ENCODE data around the gene G6PD. TPM values are rescaled to one million over a fixed set of nuclear protein-coding genes. Genes with fewer than 3 reads are reported as not detected.

Gene G6PD
- polyA plus RNA-seq, 2 of the 4 experiments (the other 2 are of a cell fraction) = 692 to 1,409 TPM

DNA sequence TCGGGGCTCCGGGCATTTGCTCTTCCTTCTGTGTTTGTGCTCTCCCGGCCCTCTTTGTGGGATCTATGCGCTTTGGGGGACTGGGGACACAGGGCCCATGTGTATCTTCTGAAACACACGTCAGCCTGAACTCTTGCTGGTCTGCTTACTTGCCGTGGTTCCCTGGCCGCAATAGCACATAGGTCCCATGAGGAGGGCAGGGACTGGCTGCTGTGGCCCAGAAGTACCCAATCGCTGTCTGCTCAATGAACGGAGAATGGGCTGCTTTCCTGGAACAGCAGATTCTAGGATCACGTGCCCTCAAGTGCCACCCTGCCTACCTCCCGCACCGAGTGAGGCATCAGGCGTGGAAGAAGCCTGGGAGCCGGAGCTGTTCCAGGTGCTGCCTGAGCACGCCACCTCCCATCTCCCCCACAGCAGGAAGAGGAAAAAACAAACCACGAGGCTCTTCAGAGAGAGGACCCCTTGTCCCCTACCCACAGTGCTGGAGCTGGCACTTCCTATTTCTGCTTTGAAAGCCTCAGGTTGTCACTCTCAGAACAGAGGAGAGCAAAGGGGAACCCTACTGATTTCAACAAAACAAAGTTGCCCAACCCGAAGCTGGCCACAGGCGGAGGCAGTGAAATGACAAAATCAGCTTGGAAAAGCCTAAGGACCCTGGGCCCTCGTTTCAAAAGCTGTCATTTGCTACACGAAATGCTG is 3.8 kb downstream of the G6PD start (continued):
- TF ChIP-seq RNF2 (IDR thresholded peaks at IDR 0.05; ENCODE audit: borderline replicate concordance, low read depth) = no peak
- TF ChIP-seq JUNB (IDR thresholded peaks at IDR 0.05) = no peak

DNA sequence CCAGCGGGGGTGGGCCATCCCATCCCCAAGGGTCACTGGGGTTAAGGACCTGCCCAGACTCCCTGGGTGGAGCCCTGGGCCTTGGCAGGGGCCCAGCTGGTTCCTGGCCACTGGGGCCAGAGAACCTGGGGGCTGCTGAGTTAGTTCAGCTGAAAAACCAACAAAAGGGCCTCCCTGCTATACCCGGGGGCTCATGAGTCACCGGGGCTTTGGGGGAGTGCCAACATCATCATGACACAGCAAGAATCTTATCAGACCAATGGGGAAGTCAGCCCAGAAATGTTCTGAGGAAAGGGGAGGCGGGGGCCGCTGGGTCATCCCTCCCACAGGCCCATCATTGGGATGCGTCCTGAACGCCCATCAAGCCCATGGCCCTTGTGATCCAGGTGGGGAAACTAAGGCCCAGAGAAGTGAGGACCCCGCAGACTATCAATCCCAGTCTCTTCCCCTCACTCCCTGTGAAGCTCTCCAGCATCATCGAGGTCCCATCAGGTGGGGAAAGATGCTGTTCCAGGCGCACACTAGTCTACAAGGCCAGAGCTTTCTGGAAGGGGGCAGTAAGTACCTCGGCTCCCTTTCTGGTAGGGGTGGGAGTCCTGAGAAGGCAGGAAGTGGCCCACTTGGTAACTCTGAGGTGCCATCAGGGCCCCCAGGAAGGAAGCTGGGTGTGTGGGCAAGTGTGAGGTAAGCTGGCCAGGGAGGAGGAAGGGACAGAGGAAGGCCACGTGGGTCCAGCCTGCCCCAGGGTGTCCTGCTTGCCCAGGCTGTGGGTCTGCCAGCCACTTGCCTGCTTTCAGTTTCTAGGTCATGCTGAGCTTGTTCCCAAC is 4.5 kb downstream of the G6PD start:
- H3K4me1 ChIP-seq = peaks cover 73% of the 10 kb centered on the region
- H3K4me2 ChIP-seq = peak overlapping the region; percentile 90
- 2% methylated on average over 8 of the region's 12 CpGs for WGBS (ENCODE audit: missing lambda C conversion rate)
- ChIA-PET POLR2A (interaction anchor here (0.6 to 1.9 kb wide), 8 partner anchors 10 to 171 kb away, joined by 3 to 8 read pairs (median 5); partner anchors contain the start of genes RPL10 and SLC10A3), CTCF (interaction anchor here (0.7 to 7.5 kb wide), 5 partner anchors 9 to 207 kb away, joined by 3 to 55 read pairs (median 6); no protein-coding TSS in a partner anchor)
- H3K27ac ChIP-seq = peak overlapping the region; percentile 98 to 100
- DNase-seq (ENCODE audit: low read depth in 1 of 2, low spot score in 1 of 2) = peak; percentile 77 to 98
- peak; percentile 96 for FAIRE-seq
- H3K9me3 ChIP-seq = no peaks in the 10 kb centered on the region
- peak; percentile 59 to 74 for ATAC-seq
- peak overlapping the region; percentile 27; the same call in 2 of the 3 replicates for H3K4me3 ChIP-seq
- TF ChIP-seq HEYL (CRISPR knock-in tag; IDR thresholded peaks at IDR 0.05) = peak; percentile 92
- TF ChIP-seq CHD2 (IDR thresholded peaks at IDR 0.05; ENCODE audit: low read length, partially characterized antibody) = no peak
- peak; percentile 100 for TF ChIP-seq MAFK (IDR thresholded peaks at IDR 0.05; ENCODE audit: partially characterized antibody)
- 0 out of 2 replicates have a peak, but pooled peaks have one; percentile 27 for TF ChIP-seq RARB (CRISPR knock-in tag; IDR thresholded peaks at IDR 0.05)
- no peak for TF ChIP-seq ESRRA (IDR thresholded peaks at IDR 0.05; ENCODE audit: borderline replicate concordance, low read length)
- TF ChIP-seq, protein P1, sequence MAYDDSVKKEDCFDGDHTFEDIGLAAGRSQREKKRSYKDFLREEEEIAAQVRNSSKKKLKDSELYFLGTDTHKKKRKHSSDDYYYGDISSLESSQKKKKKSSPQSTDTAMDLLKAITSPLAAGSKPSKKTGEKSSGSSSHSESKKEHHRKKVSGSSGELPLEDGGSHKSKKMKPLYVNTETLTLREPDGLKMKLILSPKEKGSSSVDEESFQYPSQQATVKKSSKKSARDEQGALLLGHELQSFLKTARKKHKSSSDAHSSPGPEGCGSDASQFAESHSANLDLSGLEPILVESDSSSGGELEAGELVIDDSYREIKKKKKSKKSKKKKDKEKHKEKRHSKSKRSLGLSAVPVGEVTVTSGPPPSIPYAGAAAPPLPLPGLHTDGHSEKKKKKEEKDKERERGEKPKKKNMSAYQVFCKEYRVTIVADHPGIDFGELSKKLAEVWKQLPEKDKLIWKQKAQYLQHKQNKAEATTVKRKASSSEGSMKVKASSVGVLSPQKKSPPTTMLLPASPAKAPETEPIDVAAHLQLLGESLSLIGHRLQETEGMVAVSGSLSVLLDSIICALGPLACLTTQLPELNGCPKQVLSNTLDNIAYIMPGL (CRISPR knock-in tag; IDR thresholded peaks at IDR 0.05; ENCODE audit: borderline replicate concordance) = peak; percentile 91; the same call in 1 of the 2 replicates
- peak; percentile 96; the same call in 1 of the 2 replicates for TF ChIP-seq TP53 (CRISPR knock-in tag; IDR thresholded peaks at IDR 0.05)
- TF ChIP-seq NPAS2 (CRISPR knock-in tag; IDR thresholded peaks at IDR 0.05; ENCODE audit: borderline replicate concordance) = peak; percentile 66; the same call in 1 of the 2 replicates
- TF ChIP-seq HOXB13 (CRISPR knock-in tag; IDR thresholded peaks at IDR 0.05; ENCODE audit: low read depth) = peak; percentile 97
- TF ChIP-seq RFX5 (IDR thresholded peaks at IDR 0.05) = no peak
- peak; percentile 84; the same call in 1 of the 2 replicates for TF ChIP-seq FOXS1 (CRISPR knock-in tag; IDR thresholded peaks at IDR 0.05)
- TF ChIP-seq, protein P2, sequence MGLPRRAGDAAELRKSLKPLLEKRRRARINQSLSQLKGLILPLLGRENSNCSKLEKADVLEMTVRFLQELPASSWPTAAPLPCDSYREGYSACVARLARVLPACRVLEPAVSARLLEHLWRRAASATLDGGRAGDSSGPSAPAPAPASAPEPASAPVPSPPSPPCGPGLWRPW (IDR thresholded peaks at IDR 0.05) = no peak
- TF ChIP-seq, protein P3, sequence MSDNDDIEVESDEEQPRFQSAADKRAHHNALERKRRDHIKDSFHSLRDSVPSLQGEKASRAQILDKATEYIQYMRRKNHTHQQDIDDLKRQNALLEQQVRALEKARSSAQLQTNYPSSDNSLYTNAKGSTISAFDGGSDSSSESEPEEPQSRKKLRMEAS (IDR thresholded peaks at IDR 0.05) = peak; percentile 78
- TF ChIP-seq HOXA7 (CRISPR knock-in tag; IDR thresholded peaks at IDR 0.05) = peak; percentile 53; the same call in 1 of the 2 replicates
- TF ChIP-seq CHD4 (IDR thresholded peaks at IDR 0.05; ENCODE audit: borderline replicate concordance) = no peak
- peak in 1 of 2 experiments; percentile 34; a peak in 1 of 4 replicates for TF ChIP-seq CEBPB (IDR thresholded peaks at IDR 0.05)
- no peak for TF ChIP-seq SMC3 (IDR thresholded peaks at IDR 0.05)
- peak; percentile 95 for TF ChIP-seq HOXB5 (CRISPR knock-in tag; IDR thresholded peaks at IDR 0.05)
- peak; percentile 9; the same call in 1 of the 2 replicates for TF ChIP-seq MYC (IDR thresholded peaks at IDR 0.05; ENCODE audit: borderline replicate concordance, low read length)
- peak; percentile 93 for TF ChIP-seq EHF (CRISPR knock-in tag; IDR thresholded peaks at IDR 0.05)
- peak; percentile 75 to 82; a peak in 3 of 5 replicates for TF ChIP-seq JUN (IDR thresholded peaks at IDR 0.05)
- TF ChIP-seq, protein P4, sequence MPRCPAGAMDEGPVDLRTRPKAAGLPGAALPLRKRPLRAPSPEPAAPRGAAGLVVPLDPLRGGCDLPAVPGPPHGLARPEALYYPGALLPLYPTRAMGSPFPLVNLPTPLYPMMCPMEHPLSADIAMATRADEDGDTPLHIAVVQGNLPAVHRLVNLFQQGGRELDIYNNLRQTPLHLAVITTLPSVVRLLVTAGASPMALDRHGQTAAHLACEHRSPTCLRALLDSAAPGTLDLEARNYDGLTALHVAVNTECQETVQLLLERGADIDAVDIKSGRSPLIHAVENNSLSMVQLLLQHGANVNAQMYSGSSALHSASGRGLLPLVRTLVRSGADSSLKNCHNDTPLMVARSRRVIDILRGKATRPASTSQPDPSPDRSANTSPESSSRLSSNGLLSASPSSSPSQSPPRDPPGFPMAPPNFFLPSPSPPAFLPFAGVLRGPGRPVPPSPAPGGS (IDR thresholded peaks at IDR 0.05) = no peak; the same call in 2 of the 3 replicates
- no peak for TF ChIP-seq NR3C1 (IDR thresholded peaks at IDR 0.05)
- TF ChIP-seq, protein P5, sequence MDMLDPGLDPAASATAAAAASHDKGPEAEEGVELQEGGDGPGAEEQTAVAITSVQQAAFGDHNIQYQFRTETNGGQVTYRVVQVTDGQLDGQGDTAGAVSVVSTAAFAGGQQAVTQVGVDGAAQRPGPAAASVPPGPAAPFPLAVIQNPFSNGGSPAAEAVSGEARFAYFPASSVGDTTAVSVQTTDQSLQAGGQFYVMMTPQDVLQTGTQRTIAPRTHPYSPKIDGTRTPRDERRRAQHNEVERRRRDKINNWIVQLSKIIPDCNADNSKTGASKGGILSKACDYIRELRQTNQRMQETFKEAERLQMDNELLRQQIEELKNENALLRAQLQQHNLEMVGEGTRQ (IDR thresholded peaks at IDR 0.05) = no peak
- no peak for TF ChIP-seq EHMT2 (IDR thresholded peaks at IDR 0.05; ENCODE audit: low read depth)
- no peak for TF ChIP-seq SREBF2 (IDR thresholded peaks at IDR 0.05)
- no peak for TF ChIP-seq ZC3H11A (IDR thresholded peaks at IDR 0.05)
- TF ChIP-seq, protein P6, sequence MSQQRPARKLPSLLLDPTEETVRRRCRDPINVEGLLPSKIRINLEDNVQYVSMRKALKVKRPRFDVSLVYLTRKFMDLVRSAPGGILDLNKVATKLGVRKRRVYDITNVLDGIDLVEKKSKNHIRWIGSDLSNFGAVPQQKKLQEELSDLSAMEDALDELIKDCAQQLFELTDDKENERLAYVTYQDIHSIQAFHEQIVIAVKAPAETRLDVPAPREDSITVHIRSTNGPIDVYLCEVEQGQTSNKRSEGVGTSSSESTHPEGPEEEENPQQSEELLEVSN (IDR thresholded peaks at IDR 0.05; ENCODE audit: borderline replicate concordance, low read depth) = no peak
- peak; percentile 90 for TF ChIP-seq TFCP2L1 (CRISPR knock-in tag; IDR thresholded peaks at IDR 0.05)
- TF ChIP-seq PHF8 (IDR thresholded peaks at IDR 0.05; ENCODE audit: borderline replicate concordance, low read depth) = no peak
- TF ChIP-seq RCOR1 (IDR thresholded peaks at IDR 0.05; ENCODE audit: low read depth, low read length) = no peak

Measured in A549 (cell line).